Cardiac ventricle fibroblast (primary cell): ENCODE results near the gene HOXC5. TPM values are rescaled to one million over a fixed set of nuclear protein-coding genes. Genes with fewer than 3 reads are reported as not detected.

Source experiments
- total RNA-seq: library from RNA; depleted of rRNA; stranded (reverse); fragments of >200 nt; gene quantifications from 2 replicates; pipeline ENCODE4 v1.2.3, GENCODE V29; 2015

HOXC5 gene
- not detected in 2 replicates for total RNA-seq

GRCh38 chr12:54032627-54033100 is at the start of gene HOXC5:
TSS of gene HOXC5 (plus strand) at chr12:54033050. CDS start at chr12:54033123, 73 bp downstream.

GRCh38 chr12:53984901-53985691 is 47.8 kb upstream of the HOXC5 start, which contains the start of gene HOXC10:
TSS of gene HOXC10 (plus strand) at chr12:53985146. CDS start at chr12:53985260, 114 bp downstream.

GRCh38 chr12:54000116-54001114 is 32.4 kb upstream of the HOXC5 start, which contains the start of gene HOXC9:
TSS of gene HOXC9 (plus strand) at chr12:54000161. CDS start at chr12:54000189, 28 bp downstream.

GRCh38 chr12:54028314-54029201 is 4.3 kb upstream of the HOXC5 start, which contains the start of gene HOXC6:
TSS of gene HOXC6 (plus strand) at chr12:54028440. CDS start at chr12:54028522, 82 bp downstream.

GRCh38 chr12:54053751-54054741 is 21.2 kb downstream of the HOXC5 start, which contains the start of gene HOXC4:
TSS of gene HOXC4 (plus strand) at chr12:54053835. CDS start at chr12:54053923, 88 bp downstream.

Other genes with a start within 250 kb of the HOXC5 start
- not detected in 2 replicates for gene HOXC13, start 94.2 kb upstream of the HOXC5 start, total RNA-seq
- gene HOXC12, start 78.1 kb upstream of the HOXC5 start, total RNA-seq, result not detected in 2 replicates
- not detected in 2 replicates for gene HOXC11, start 59.9 kb upstream of the HOXC5 start, total RNA-seq
- not detected in 2 replicates for gene HOTAIR, start 58.1 kb upstream of the HOXC5 start, total RNA-seq
- not detected in 2 replicates for gene HOXC10, start 47.9 kb upstream of the HOXC5 start, total RNA-seq
- gene HOXC9, start 32.9 kb upstream of the HOXC5 start, total RNA-seq, result not detected in 2 replicates
- not detected in 2 replicates for gene HOXC8, start 24.1 kb upstream of the HOXC5 start, total RNA-seq
- gene HOXC6, start 4.6 kb upstream of the HOXC5 start, total RNA-seq, result not detected in 2 replicates
- 0.05 TPM in 1 of 2 replicates, not detected in the other for gene HOXC4, start 20.8 kb downstream of the HOXC5 start, total RNA-seq
- 20.4 and 26.6 TPM in 2 replicates for gene SMUG1, start 155.9 kb downstream of the HOXC5 start, total RNA-seq
- 31.0 and 35.6 TPM in 2 replicates for gene CBX5, start 247.1 kb downstream of the HOXC5 start, total RNA-seq
- gene HNRNPA1, start 247.7 kb downstream of the HOXC5 start, total RNA-seq, result 504 and 512 TPM in 2 replicates